SK-N-MC (cell line): ENCODE data around the gene PRR20G.

Experiments
- DNase-seq: peaks from one replicate; pipeline ENCODE4 v3.0.0-alpha.2; 2011; ENCODE audit warnings: low read depth, low spot score
- H3K27ac ChIP-seq: fragments of 200-600 bp; sonication (generic); 2 replicates; pipeline ENCODE4 v1.5.1; 2016; ENCODE audit warnings: mixed run types
- H3K36me3 ChIP-seq: fragments of 200-600 bp; sonication (generic); 2 replicates; pipeline ENCODE4 v1.6.1; 2017; ENCODE audit warnings: antibody characterized with exemption, low read length, mixed read lengths; ENCODE audit not compliant: insufficient read depth
- H3K4me3 ChIP-seq: fragments of 200-600 bp; sonication (generic); 2 replicates; pipeline ENCODE4 v1.5.1; 2016
- H3K9ac ChIP-seq: fragments of 200-600 bp; sonication (generic); 2 replicates; pipeline ENCODE4 v1.8.0; 2017; ENCODE audit warnings: mixed run types, mixed read lengths; ENCODE audit not compliant: insufficient read length
- H3K9me3 ChIP-seq: fragments of 200-600 bp; sonication (generic); 2 replicates; pipeline ENCODE4 v1.6.1; 2017; ENCODE audit warnings: low read depth, mild to moderate bottlenecking, antibody characterized with exemption, low read length, moderate library complexity, mixed read lengths
- EZH2 ChIP-seq: fragments of 200-600 bp; sonication (generic); IDR thresholded peaks from one replicate; pipeline ENCODE4 v1.6.1; 2017; ENCODE audit warnings: antibody characterized with exemption
- FOXP2 ChIP-seq: optimal IDR thresholded peaks from 2 replicates; pipeline ENCODE3; 2011; ENCODE audit warnings: mild to moderate bottlenecking, moderate library complexity; ENCODE audit not compliant: insufficient read depth; ENCODE audit errors: extremely low read length, control extremely low read depth
- POLR2AphosphoS5 ChIP-seq: IDR thresholded peaks from 2 replicates; pipeline ENCODE4 v1.6.1; 2012; ENCODE audit warnings: mild to moderate bottlenecking, low read depth, low read length, borderline replicate concordance

The PRR20G gene

GRCh38 chr3:127262533-127262932 lies 25.3 kb downstream of the PRR20G start:
- Histone ChIP-seq H3K9me3 (no peaks in the 10 kb centered on the region), H3K4me3 (no peak overlapping the region), H3K9ac (no peak overlapping the region), H3K27ac (no peak overlapping the region), H3K36me3 (no peaks in the 10 kb centered on the region)
- DNase-seq, result no peak
- TF ChIP-seq EZH2 (no peak), FOXP2 (no peak), POLR2AphosphoS5 (no peak)

- Histone ChIP-seq H3K9me3 (no peaks in the 10 kb centered on the region), H3K36me3 (no peaks in the 10 kb centered on the region), H3K4me3 (no peak overlapping the region), H3K27ac (no peak overlapping the region), H3K9ac (no peak overlapping the region)
- TF ChIP-seq FOXP2 (no peak), EZH2 (no peak), POLR2AphosphoS5 (no peak)
- no peak for DNase-seq
Measured at GRCh38 chr3:127261925-127262324, 25.9 kb downstream of the PRR20G start.

- no peaks in the 10 kb centered on the region for H3K9me3 ChIP-seq
- H3K27ac ChIP-seq, result no peak overlapping the region
- TF ChIP-seq POLR2AphosphoS5 (no peak), EZH2 (no peak), FOXP2 (no peak)
- H3K36me3 ChIP-seq, result no peaks in the 10 kb centered on the region
- H3K9ac ChIP-seq, result no peak overlapping the region
- DNase-seq, result no peak
- no peak overlapping the region for H3K4me3 ChIP-seq
Measured at GRCh38 chr3:127260826-127261555, 26.9 kb downstream of the PRR20G start.

- no peaks in the 10 kb centered on the region for H3K9me3 ChIP-seq
- TF ChIP-seq EZH2, result no peak
- no peak for TF ChIP-seq FOXP2
- no peak for TF ChIP-seq POLR2AphosphoS5
- H3K27ac ChIP-seq, result no peak overlapping the region
- DNase-seq, result no peak
- H3K4me3 ChIP-seq, result no peak overlapping the region
- no peaks in the 10 kb centered on the region for H3K36me3 ChIP-seq
- no peak overlapping the region for H3K9ac ChIP-seq
Measured at GRCh38 chr3:127260416-127260815, 27.4 kb downstream of the PRR20G start.

GRCh38 chr3:127259882-127260281 lies 28.0 kb downstream of the PRR20G start:
- no peak overlapping the region for H3K9ac ChIP-seq
- H3K4me3 ChIP-seq, result no peak overlapping the region
- TF ChIP-seq FOXP2 (no peak), POLR2AphosphoS5 (no peak), EZH2 (no peak)
- no peaks in the 10 kb centered on the region for H3K36me3 ChIP-seq
- no peak overlapping the region for H3K27ac ChIP-seq
- DNase-seq, result no peak
- H3K9me3 ChIP-seq, result no peaks in the 10 kb centered on the region

- Histone ChIP-seq H3K4me3 (no peak overlapping the region), H3K9me3 (no peaks in the 10 kb centered on the region), H3K36me3 (no peaks in the 10 kb centered on the region), H3K27ac (no peak overlapping the region), H3K9ac (no peak overlapping the region)
- DNase-seq, result no peak
- TF ChIP-seq EZH2 (no peak), FOXP2 (no peak), POLR2AphosphoS5 (no peak)
Measured at GRCh38 chr3:127258733-127259132, 29.1 kb downstream of the PRR20G start.

GRCh38 chr3:127257351-127257750 lies 30.5 kb downstream of the PRR20G start:
- H3K9me3 ChIP-seq, result no peaks in the 10 kb centered on the region
- H3K27ac ChIP-seq, result no peak overlapping the region
- H3K36me3 ChIP-seq, result no peaks in the 10 kb centered on the region
- TF ChIP-seq POLR2AphosphoS5, result no peak
- no peak for TF ChIP-seq EZH2
- TF ChIP-seq FOXP2, result no peak
- no peak overlapping the region for H3K9ac ChIP-seq
- no peak for DNase-seq
- no peak overlapping the region for H3K4me3 ChIP-seq

- no peak for TF ChIP-seq FOXP2
- no peak for TF ChIP-seq POLR2AphosphoS5
- no peak for TF ChIP-seq EZH2
- H3K9ac ChIP-seq, result no peak overlapping the region
- DNase-seq, result no peak
- H3K4me3 ChIP-seq, result no peak overlapping the region
- no peak overlapping the region for H3K27ac ChIP-seq
- H3K9me3 ChIP-seq, result no peaks in the 10 kb centered on the region
- no peaks in the 10 kb centered on the region for H3K36me3 ChIP-seq
Measured at GRCh38 chr3:127256733-127257271, 31.0 kb downstream of the PRR20G start.

GRCh38 chr3:127256138-127256537 lies 31.7 kb downstream of the PRR20G start:
- no peaks in the 10 kb centered on the region for H3K36me3 ChIP-seq
- H3K9ac ChIP-seq, result no peak overlapping the region
- no peak for DNase-seq
- no peak overlapping the region for H3K4me3 ChIP-seq
- no peak overlapping the region for H3K27ac ChIP-seq
- H3K9me3 ChIP-seq, result no peaks in the 10 kb centered on the region
- TF ChIP-seq POLR2AphosphoS5, result no peak
- no peak for TF ChIP-seq EZH2
- TF ChIP-seq FOXP2, result no peak

- H3K9ac ChIP-seq, result no peak overlapping the region
- no peak for TF ChIP-seq FOXP2
- no peak for TF ChIP-seq EZH2
- TF ChIP-seq POLR2AphosphoS5, result no peak
- no peaks in the 10 kb centered on the region for H3K36me3 ChIP-seq
- no peaks in the 10 kb centered on the region; the same call in 1 of the 2 replicates for H3K9me3 ChIP-seq
- no peak overlapping the region for H3K4me3 ChIP-seq
- no peak for DNase-seq
- no peak overlapping the region for H3K27ac ChIP-seq
Measured at GRCh38 chr3:127255516-127255915, 32.3 kb downstream of the PRR20G start.
